A549 (cell line): ENCODE results near the gene IL4R. TPM values are rescaled to one million over a fixed set of nuclear protein-coding genes. Genes with fewer than 3 reads are reported as not detected.

ENCODE experiments used
- ATAC-seq, 2 experiments: fragments of 200-7000 bp in 1 of 2; fragments of >200 bp in 1 of 2; cut with Nextera tagmentation in 1 of 2; cut with Tn5 transposase in 1 of 2; 3 replicates each; pipeline versions ENCODE4 v1.8.0 to v1.9.1; 2018 to 2020; ENCODE audit warnings: mild to moderate bottlenecking in 1 of 2, moderate library complexity in 1 of 2
- CTCF ChIA-PET: fragments of 300-600 bp; sonication (Branson Sonifier 250); formaldehyde crosslinking; extraction: SDS; loops from one replicate; lab custom pipeline; 2021; ENCODE audit warnings: antibody characterized with exemption, inconsistent platforms; lab: Yijun Ruan, JAX
- POLR2A ChIA-PET: fragments of 350-600 bp; formaldehyde crosslinking; extraction: SDS; loops from one replicate; lab custom pipeline; 2021; ENCODE audit warnings: antibody characterized with exemption, inconsistent platforms; lab: Yijun Ruan, JAX
- DNase-seq, 2 experiments: peaks; one replicate each; pipeline versions ENCODE4 v3.0.0 to v3.0.0-alpha.2; 2011 to 2016; ENCODE audit warnings: low read depth in 1 of 2, low spot score in 1 of 2
- FAIRE-seq: peaks from 2 replicates; lab custom pipeline; 2011; peaks lifted over from hg19 to GRCh38; lab: Jason Lieb, UNC
- H3K27ac ChIP-seq, 2 experiments: fragments of >200 bp; sonication (Bioruptor Twin); formaldehyde crosslinking; 3 replicates each; pipeline ENCODE4 v1.5.1; 2016 to 2017
- H3K4me1 ChIP-seq: fragments of >200 bp; sonication (Bioruptor Twin); formaldehyde crosslinking; 3 replicates; pipeline ENCODE4 v1.6.1; 2016
- H3K4me2 ChIP-seq: fragments of >200 bp; sonication (Bioruptor Twin); formaldehyde crosslinking; 3 replicates; pipeline ENCODE4 v1.6.1; 2016
- H3K4me3 ChIP-seq: fragments of >200 bp; sonication (Bioruptor Twin); formaldehyde crosslinking; 3 replicates; pipeline ENCODE4 v1.5.1; 2016
- H3K9me3 ChIP-seq: fragments of >200 bp; sonication (Bioruptor Twin); formaldehyde crosslinking; 3 replicates; pipeline ENCODE4 v1.6.1; 2016
- CHD2 ChIP-seq: fragments of 150-350 bp; IDR thresholded peaks from 2 replicates; pipeline ENCODE4 v1.6.1; 2014; ENCODE audit warnings: low read length; ENCODE audit not compliant: partially characterized antibody
- CTCF ChIP-seq: fragments of >200 bp; sonication (Bioruptor Twin); formaldehyde crosslinking; IDR thresholded peaks from 3 replicates; pipeline ENCODE4 v1.5.1; 2016
- EP300 ChIP-seq, 2 experiments: fragments of >200 bp; sonication (Bioruptor Twin); formaldehyde crosslinking; IDR thresholded peaks; 2 replicates in 1 of 2; 3 replicates in 1 of 2; pipeline ENCODE4 v1.6.1; 2016 to 2017
- ESRRA ChIP-seq: fragments of 150-350 bp; IDR thresholded peaks from 2 replicates; pipeline ENCODE4 v1.6.1; 2014; ENCODE audit warnings: mild to moderate bottlenecking, low read length, borderline replicate concordance
- FOSL2 ChIP-seq, 2 experiments: fragments of 450-650 bp in 1 of 2; fragments of >200 bp in 1 of 2; sonication (Bioruptor Twin) in 1 of 2; formaldehyde crosslinking; IDR thresholded peaks; 2 replicates each; pipeline versions ENCODE4 v1.5.0 to v1.6.1; 2016 to 2020; ENCODE audit warnings: mild to moderate bottlenecking in 1 of 2, moderate library complexity in 1 of 2
- FOXS1 ChIP-seq: fragments of 250-450 bp; sonication (Bioruptor Pico); IDR thresholded peaks from 2 replicates; pipeline ENCODE4 v1.5.0; 2020; ENCODE audit warnings: mild to moderate bottlenecking, moderate library complexity
- HOXB13 ChIP-seq: fragments of 250-450 bp; sonication (Bioruptor Pico); IDR thresholded peaks from 2 replicates; pipeline ENCODE4 v1.5.0; 2020; ENCODE audit warnings: low read depth, mild to moderate bottlenecking, moderate library complexity
- JUN ChIP-seq, 2 experiments: fragments of >200 bp; sonication (Bioruptor Twin); formaldehyde crosslinking; IDR thresholded peaks; 2 replicates in 1 of 2; 3 replicates in 1 of 2; pipeline ENCODE4 v1.6.1; 2016 to 2017
- JUNB ChIP-seq: fragments of >200 bp; sonication (Bioruptor Twin); formaldehyde crosslinking; IDR thresholded peaks from 2 replicates; pipeline ENCODE4 v1.6.1; 2016
- MAFK ChIP-seq: fragments of 450-650 bp; IDR thresholded peaks from 2 replicates; pipeline ENCODE4 v1.6.1; 2014; ENCODE audit not compliant: partially characterized antibody
- MAX ChIP-seq: IDR thresholded peaks from 2 replicates; pipeline ENCODE4 v1.6.1; 2012
- MAZ ChIP-seq: fragments of 150-350 bp; IDR thresholded peaks from 2 replicates; pipeline ENCODE4 v1.6.1; 2014; ENCODE audit warnings: antibody characterized with exemption, low read depth, low read length, borderline replicate concordance
- MYC ChIP-seq: IDR thresholded peaks from 2 replicates; pipeline ENCODE4 v1.6.1; 2012; ENCODE audit warnings: mild to moderate bottlenecking, inconsistent platforms, low read length, improper control_type of control experiment, borderline replicate concordance
- NR3C1 ChIP-seq: fragments of >200 bp; sonication (Bioruptor Twin); formaldehyde crosslinking; IDR thresholded peaks from 3 replicates; pipeline ENCODE4 v1.6.1; 2017
- PBX3 ChIP-seq: IDR thresholded peaks from 2 replicates; pipeline ENCODE4 v1.6.1; 2012
- POLR2AphosphoS2 ChIP-seq: conservative IDR thresholded peaks from 2 replicates; pipeline ENCODE4 v1.6.1; 2012; ENCODE audit warnings: low read length, improper control_type of control experiment, inconsistent platforms
- RARB ChIP-seq: fragments of 250-450 bp; sonication (Bioruptor Pico); IDR thresholded peaks from 2 replicates; pipeline ENCODE4 v1.8.0; 2021; ENCODE audit warnings: mild to moderate bottlenecking, moderate library complexity
- RCOR1 ChIP-seq: fragments of 150-350 bp; IDR thresholded peaks from 2 replicates; pipeline ENCODE4 v1.6.1; 2014; ENCODE audit warnings: antibody characterized with exemption, low read length, low read depth
- TP53 ChIP-seq: fragments of 250-450 bp; sonication (Bioruptor Pico); IDR thresholded peaks from 2 replicates; pipeline ENCODE4 v1.5.0; 2021; ENCODE audit warnings: mild to moderate bottlenecking, moderate library complexity
- USF2 ChIP-seq: fragments of 450-650 bp; IDR thresholded peaks from 2 replicates; pipeline ENCODE4 v1.6.1; 2014; ENCODE audit warnings: antibody characterized with exemption
- WGBS: methylation state at CpG from one replicate; pipeline ENCODE4 v1.1.6; 2017; ENCODE audit errors: missing lambda C conversion rate; 5-methylcytosine and 5-hydroxymethylcytosine counted together
- polyA plus RNA-seq, 4 experiments: library from polyadenylated mRNA; depleted of rRNA in 3 of 4; stranded (reverse); fragments of >200 nt; fragmentation: RNase III in 1 of 4; extraction: RNeasy Plus Mini Kit Qiagen cat#74134 plus additional on column Dnase treatment in 1 of 4; gene quantifications; 2 replicates in 3 of 4; 3 replicates in 1 of 4; pipeline ENCODE4 v1.2.3, GENCODE V29; 2011 to 2017

The IL4R gene
- polyA plus RNA-seq, 2 of the 4 experiments (the other 2 are of a cell fraction), result 14.4 to 19.3 TPM

GRCh38 chr16:27385398-27385797, 71.6 kb downstream of the IL4R start:
- Histone ChIP-seq H3K4me2 (no peak overlapping the region), H3K9me3 (peaks cover 17% of the 10 kb centered on the region; the same call in 2 of the 3 replicates), H3K4me1 (no peaks in the 10 kb centered on the region), H3K27ac (no peak overlapping the region), H3K4me3 (no peak overlapping the region)
- ATAC-seq (no peak), FAIRE-seq (no peak), DNase-seq (no peak)
- 36% methylated on average over 7 of the region's 7 CpGs for WGBS
- POLR2A ChIA-PET, result no interaction called here
- CTCF ChIA-PET, result interaction anchor here (1.1 to 2.5 kb wide), 2 partner anchors 17 to 150 kb away, joined by 3 to 7 read pairs; no protein-coding TSS in a partner anchor
- no peak for TF ChIP-seq RCOR1

- TF ChIP-seq HOXB13 (CRISPR knock-in tag) (no peak), CHD2 (no peak), POLR2AphosphoS2 (no peak), FOXS1 (CRISPR knock-in tag) (no peak), MAFK (no peak), EP300 (IDR thresholded peaks at IDR 0.05) (no peak), JUN (IDR thresholded peaks at IDR 0.05) (no peak), JUNB (no peak), NR3C1 (no peak), RARB (CRISPR knock-in tag) (no peak), MAX (no peak), CTCF (no peak), ESRRA (no peak), MAZ (no peak), PBX3 (no peak)
Measured at GRCh38 chr16:27386674-27387073, 72.9 kb downstream of the IL4R start.

GRCh38 chr16:27387724-27388123, 74.0 kb downstream of the IL4R start:
- TF ChIP-seq USF2 (no peak), ESRRA (no peak), MYC (no peak), CTCF (no peak), FOSL2 (IDR thresholded peaks at IDR 0.05) (no peak), FOSL2 (CRISPR knock-in tag; IDR thresholded peaks at IDR 0.05) (no peak), JUNB (no peak), TP53 (CRISPR knock-in tag) (no peak)
- WGBS, result 83% methylated on average over 1 of the region's 1 CpG
- Histone ChIP-seq H3K9me3 (peaks cover 17% of the 10 kb centered on the region; the same call in 2 of the 3 replicates), H3K4me2 (no peak overlapping the region), H3K4me1 (no peaks in the 10 kb centered on the region), H3K27ac (no peak overlapping the region), H3K4me3 (no peak overlapping the region)
- no peak for DNase-seq
- POLR2A ChIA-PET, result no interaction called here
- CTCF ChIA-PET, result interaction anchor here (1.2 to 2.5 kb wide), 4 partner anchors 19 to 161 kb away, joined by 3 to 7 read pairs (median 4); no protein-coding TSS in a partner anchor
- no peak for ATAC-seq
- FAIRE-seq, result no peak

More at GRCh38 chr16:27386674-27387073, 72.9 kb downstream of the IL4R start:
- WGBS, result 23% methylated on average over 4 of the region's 4 CpGs
- no peak for FAIRE-seq
- POLR2A ChIA-PET, result no interaction called here
- ATAC-seq, result no peak
- Histone ChIP-seq H3K4me2 (no peak overlapping the region), H3K4me1 (no peaks in the 10 kb centered on the region), H3K4me3 (no peak overlapping the region), H3K9me3 (peaks cover 17% of the 10 kb centered on the region; the same call in 2 of the 3 replicates), H3K27ac (no peak overlapping the region)
- no peak for DNase-seq
- CTCF ChIA-PET, result interaction anchor here (1.1 to 2.5 kb wide), 5 partner anchors 18 to 160 kb away, joined by 3 to 7 read pairs (median 3); no protein-coding TSS in a partner anchor
